IPS-NIHi7 (cell line): ENCODE results near the gene TXNIP.
A peak's percentile ranks its signal among the peaks of the same experiment; 100 is the strongest.
"Not testable (repeated sequence)": the region's sequence is repeated elsewhere in the genome, so short reads cannot be mapped to it uniquely, and the experiment has no call there.

Experiments
- DNase-seq: peaks from one replicate; pipeline ENCODE4 v3.0.0; 2012; ENCODE audit warnings: mixed read lengths; ENCODE audit errors: extremely low spot score

The TXNIP gene, protein sequence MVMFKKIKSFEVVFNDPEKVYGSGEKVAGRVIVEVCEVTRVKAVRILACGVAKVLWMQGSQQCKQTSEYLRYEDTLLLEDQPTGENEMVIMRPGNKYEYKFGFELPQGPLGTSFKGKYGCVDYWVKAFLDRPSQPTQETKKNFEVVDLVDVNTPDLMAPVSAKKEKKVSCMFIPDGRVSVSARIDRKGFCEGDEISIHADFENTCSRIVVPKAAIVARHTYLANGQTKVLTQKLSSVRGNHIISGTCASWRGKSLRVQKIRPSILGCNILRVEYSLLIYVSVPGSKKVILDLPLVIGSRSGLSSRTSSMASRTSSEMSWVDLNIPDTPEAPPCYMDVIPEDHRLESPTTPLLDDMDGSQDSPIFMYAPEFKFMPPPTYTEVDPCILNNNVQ

DNA sequence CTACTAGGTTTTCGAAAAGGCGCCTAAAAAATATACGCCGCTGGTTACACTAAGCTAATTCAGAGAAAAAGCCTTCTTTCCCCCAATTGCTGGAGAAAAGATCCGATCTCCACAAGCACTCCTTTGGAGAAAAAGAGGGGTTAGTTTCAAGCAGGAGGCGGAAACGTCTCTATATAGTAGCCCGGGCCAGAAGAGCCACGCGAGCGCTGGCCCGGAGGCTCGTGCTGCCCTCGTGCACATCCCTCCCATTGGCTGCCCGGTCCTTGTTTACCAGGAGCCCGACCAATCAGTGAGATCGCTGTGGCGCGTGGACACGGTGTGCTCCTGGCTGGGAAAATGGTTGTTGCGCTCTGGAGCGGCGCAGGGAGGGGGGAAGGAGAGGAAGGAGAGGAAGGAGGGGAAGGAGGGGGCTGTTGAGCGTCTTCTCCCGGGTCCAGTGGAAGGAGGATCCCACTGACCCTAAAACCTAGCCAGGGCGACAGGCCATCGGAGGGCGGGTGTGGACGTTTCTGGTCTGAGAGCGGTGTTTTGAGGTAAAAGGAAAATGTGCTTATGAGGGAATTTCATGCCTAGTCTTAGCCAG is at the start of gene TXNIP:
Gene TXNIP, minus strand, starts transcription at position 147 of the 583 bp plus-strand sequence. CDS start 313 bp downstream, outside the sequence.
- DNase-seq: peak; percentile 100

DNA sequence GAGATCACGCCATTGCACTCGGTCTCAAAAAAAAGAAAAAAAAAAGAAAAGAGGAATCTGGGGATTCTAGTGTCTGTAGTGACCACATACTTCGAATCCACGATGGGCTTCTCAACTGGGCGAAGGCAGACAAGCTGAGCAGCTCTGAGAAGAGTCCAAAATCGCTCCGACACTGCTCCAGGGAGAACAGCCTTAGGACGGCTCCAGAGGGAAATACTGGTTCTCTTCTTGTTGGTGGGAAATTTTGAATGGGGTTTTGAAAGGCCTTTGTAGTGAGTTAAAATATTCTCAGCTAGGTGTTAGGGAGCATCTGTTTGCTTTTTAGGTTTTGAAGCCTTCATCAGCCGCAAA is 43.4 kb upstream of the TXNIP start:
- DNase-seq: no peak

DNA sequence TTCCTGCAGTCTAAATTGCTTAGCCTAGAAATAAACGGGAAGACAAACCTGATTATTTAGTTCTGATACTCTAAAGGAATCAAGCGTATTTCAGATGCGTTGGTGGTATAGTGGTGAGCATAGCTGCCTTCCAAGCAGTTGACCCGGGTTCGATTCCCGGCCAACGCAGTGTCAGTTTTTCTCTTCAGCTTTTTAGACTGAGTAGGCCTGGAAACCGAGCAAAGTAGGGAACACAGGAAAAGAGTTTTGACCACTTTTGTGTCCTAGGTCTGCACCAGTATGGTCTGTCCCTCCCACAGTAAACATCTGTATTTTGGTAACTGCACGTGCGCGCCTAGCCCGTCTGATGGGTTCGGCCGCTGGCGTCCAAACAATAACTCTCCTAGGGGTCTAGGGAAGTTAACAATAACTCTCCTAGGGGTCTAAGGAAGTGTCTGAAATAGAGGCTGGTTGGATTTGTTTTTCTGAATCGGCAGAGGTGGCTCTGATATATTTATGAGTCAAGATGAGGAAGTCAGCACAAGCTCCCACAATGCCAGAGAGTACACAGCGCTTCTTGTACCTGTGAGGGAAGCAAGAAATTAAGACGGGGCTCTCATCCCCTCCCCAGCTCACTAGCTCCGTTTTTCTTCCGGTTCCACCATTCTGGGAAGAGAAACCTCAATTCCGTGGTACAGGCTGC is 40.7 kb upstream of the TXNIP start:
- DNase-seq: no peak

DNA sequence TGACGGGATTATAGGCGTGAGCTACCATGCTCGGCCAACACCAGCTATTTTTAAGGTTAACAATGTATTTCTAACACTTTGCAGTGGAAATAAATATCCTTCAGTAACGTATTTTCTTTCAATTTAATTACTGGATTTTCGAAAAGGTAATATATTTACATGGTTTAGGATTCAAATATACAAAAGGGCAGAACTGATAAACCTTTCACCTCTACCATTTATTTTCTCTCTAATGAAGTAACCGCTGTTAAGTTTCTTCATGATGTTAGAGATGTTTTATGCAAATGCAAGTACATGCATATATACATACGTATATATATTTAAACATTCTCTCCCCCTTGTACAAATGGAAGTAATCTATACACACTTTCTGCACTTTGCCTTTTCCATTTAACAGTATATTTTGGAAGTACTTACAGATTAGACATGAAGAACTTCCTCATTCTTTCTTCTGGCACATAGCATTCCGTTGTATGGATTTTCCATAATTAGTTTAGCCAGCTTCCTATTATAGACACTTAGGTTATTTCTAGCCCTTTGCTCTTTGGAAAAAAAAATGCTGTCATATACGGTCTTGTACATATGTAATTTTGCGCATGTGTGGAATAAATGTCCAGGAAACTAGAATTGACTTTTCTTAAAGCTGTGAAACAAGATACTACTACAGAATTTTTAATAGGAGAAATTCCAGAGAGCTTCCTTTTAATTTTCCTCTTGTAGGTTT is 40.0 kb upstream of the TXNIP start:
- no peak for DNase-seq

DNA sequence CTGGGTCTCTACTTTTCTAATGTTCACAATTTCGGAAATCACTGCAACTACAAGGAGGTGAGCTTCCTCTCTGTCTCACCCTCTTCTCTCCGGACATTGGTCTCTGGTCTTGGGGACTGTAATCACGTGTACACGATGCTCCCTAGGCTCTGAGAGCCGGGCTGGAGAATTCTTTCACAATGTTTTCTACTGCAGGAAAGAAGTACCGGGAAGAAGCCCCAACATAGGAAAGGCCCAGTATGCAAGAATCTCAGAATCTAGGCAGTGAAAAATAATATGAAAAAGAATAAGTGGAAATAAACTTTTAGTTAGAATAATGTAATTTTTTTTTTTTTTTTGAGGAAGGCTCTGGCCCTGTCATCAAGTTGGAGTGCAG is 38.7 kb upstream of the TXNIP start:
- no peak for DNase-seq

DNA sequence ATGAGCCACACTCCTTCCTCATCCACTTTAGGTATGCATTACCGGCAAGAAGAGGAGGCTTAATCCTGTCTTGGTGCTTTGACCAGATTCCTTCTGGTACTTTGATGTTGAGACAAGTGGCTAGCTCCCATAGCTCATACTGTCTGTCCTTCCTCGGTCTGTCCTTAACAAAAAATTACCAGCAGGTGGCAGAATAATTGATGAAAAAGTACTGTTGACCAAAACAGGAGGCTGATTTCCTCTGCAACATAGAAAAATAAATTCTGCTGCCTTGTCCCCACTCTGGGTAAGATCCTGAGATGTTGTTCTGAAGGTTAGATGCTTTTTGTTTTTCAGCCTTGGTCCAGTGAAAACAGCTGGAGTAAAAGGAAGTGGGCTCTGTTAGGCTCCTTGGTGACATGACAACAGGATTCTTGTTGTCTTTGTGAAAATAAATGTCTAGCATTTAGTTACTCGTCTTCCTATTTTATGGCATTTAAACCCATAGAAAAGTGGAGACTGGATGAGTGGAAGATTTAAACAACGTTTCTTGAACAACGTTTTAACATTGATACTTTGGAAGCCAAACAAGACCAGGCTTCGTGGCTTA is 36.3 kb upstream of the TXNIP start:
- DNase-seq: no peak

DNA sequence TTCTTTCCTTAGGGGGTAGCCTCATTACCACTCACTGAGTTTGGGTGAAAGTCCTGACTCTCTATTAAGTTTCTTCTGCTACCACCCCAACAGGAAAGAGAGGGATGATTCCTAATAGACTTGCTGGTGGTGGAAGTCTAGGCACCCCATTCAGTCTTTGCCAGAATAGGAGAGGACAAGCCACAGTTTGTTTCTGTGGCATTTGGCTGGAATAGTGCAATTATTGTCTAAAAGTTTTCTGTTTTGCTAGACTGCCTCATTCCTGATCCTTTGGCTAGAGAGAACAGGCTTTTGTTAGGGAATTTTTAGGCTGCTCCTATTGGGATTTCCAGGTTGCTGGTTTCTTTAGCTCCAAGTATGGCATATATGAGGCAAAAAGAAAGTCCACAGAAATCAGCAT is 35.1 kb upstream of the TXNIP start:
- DNase-seq: no peak

DNA sequence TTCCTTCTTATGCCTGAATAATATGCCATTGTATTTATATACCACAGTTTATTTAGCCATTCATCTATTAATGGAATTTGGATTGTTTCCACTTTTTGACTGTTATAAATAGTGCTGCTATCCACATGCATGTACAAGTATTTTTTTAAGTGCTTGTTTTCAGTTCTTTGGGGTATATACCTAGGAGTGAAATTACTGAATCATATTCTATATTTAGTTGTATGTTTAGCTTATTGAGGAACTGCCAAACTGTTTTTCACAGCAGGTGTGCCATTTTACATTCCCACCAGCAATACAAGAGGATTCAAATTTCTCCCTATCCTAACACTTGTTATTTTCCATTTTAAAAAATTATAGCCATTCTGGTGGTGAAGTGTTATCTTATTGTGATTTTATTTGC is 32.7 kb upstream of the TXNIP start:
- no peak for DNase-seq

DNA sequence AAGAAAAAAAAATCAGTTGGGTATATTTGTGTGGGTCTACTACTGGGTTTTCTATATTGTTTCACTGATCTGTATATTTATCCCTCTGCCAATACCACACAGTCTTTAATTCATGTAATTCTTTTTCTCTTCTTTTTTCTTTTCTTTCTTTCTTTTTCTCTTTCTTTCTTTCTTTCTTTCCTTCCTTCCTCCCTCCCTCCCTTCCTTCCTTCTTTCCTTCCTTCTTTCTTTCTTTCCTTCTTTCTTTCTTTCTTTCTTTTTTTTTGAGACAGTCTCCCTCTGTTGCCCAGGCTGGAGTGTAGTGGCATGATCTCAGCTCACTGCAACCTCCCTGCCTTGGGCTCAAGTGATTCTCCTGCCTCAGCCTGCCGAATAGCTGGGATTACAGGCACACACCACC is 30.3 kb upstream of the TXNIP start:
- not testable (repeated sequence) for DNase-seq

DNA sequence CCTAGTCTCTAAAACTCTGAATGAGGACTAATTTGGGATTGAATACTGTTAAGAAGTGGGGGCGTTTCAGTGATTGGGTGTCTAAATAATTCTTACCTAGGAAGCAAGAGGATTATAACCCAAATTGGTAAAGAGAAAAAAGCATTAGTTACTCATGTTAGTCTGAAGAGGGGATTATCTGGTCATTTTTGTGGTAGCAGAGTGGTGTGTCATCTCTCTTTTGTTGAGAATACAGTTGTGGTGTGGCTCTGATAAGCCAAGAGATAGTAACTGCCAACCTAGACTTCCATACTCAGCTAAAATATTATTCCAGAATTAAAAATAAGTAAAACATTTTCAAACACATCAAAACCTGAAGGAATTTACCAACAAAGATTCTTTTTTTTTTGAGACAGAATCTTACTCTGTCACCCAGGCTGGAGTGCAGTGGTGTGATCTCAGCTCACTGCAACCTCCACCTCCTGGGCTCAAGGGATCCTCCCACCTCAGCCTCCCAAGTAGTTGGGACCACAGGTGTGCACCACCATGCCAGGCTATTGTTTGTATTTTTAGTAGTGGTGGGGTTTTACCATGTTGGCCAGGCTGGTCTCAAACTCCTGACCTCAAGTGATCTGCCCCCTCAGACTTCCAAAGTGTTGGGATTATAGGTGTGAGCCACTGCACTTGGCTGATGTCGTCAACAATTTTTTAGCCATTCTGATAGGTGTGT is 29.6 kb upstream of the TXNIP start:
- DNase-seq: not testable (repeated sequence)

DNA sequence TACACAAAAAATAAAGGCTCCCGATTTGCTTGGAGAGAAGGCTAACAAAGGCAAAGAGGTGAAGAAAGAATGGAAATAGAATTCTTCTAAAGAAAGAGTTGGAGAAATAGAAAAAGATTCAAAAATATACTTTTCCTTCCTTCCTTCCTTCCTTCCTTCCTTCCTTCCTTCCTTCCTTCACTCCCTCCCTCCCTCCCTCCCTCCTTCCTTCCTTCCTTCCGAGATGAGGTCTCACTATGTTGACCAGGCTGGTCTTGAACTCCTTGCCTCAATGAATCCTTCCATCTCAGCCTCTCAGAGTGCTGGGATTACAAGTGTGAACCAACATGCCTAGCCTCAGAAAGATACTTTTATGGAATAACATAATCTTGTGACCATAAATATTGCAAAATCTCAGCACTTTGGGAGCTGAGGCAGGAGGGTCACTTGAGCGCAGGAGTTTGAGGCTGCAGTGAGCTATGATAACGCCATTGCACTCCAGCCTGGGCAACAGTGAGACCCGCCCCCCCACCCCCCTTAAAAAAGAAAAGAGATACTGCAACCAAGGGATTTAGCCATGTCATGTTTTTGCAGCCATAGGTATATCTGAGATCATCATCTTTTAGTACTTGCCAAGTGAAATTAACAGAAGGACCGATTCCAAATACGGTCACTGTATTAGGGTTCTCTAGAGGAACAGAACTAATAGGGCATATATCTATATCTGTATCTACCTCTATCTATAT is 26.2 kb upstream of the TXNIP start:
- DNase-seq: no peak

DNA sequence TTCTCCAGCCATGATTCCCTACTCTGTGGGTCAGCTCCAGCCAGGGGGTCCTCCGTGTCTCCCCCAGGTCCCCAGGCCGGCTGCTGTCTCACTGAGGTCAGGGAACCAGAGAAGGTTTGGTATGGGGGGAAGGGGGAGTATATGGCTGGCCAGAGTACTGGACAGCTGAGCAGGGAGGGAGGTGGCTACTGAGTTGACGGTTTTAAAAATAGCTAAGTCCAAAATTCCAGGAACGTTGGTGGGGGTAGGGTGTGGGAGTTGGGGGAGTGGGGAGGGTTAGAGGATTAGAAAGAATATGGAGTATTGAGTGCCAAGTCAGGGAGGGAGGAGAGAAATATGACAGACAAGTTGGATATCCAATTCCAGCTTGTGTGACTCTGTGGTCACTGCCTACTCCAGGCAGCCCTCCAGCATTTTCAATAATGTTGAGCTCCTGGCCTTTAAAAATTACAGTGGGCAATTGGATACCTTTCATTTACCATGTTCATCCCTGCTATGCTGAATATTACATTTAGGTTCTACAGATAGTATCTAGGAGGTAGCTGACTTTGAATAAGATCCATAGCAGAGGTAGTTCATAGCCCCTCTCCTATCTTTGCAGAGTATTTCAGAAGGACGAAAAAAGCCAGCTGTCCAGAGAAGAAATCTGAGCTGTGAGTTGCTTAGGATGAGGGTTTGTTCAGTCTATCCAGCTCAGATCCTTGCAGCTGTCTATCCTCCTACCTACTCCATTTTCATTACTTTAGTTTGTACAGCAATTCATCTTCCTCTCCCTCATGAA is 25.4 kb upstream of the TXNIP start, which contains the start of gene HJV:
Gene HJV, minus strand, starts transcription at position 114 of the 781 bp plus-strand sequence. CDS start 1,504 bp downstream, outside the sequence.
- DNase-seq: no peak

DNA sequence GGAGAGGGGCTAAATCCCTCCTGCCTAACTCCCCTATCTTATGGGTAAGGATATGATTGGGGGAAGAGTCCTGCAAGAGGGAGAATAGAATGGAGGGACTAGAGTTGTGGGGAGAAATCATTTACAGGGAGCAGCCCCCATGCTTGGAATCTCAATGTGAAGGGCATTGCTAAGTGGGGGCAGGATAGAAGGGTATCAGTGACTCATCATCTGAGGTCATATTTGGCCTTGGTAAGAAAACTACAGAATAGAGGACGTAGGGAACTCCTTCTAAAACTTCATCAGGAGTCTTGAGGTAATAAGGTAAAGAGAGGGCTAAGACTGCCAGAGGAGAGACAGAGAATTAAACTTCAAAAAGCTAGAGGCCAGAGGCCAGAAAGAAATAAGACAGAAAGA is 24.7 kb upstream of the TXNIP start:
- no peak for DNase-seq

DNA sequence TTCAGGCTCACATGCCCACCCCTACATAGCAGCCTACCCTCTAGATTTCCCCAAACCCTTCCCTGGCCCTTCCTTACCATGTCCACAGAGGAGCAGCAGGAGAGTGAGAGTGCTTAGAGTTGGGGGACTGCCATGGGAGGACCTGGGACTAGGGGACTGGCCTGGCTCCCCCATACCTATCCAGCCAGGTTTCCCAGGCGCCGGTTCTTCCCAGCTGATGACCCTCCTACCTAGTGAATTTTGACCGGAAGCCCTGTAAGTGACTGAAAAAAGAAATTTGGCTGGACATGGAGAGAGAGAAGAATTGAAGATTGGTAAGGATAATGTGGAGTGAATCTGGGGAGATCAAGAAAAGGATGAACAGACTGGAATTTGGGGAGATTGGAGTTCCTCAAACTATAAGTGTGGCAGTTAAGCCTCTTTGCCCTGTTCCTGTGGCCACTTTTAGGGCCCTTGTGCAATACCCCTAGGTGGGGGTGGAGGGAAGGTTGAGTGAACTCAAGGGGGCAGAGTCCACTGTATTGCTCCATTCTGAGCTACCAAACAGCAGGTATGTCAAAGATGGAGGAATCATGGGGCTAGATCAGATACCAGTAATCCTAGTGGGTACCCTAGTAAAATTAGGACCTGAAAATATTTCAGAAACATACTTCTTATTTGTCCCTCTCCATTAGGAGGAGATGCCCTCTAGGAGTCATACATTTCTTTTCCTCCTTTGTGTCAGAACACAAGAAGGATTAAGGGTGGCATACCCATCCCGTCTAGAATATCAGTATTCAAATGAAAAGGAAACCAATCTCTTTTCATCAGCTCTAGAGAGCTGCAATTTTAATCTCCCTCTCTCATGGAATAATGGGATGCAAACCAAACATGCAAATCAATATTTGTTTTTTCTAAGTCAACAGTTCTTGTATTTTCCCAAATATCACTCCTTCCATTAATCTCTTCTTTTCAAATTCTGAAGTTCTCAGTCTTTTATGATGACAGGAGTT is 24.0 kb upstream of the TXNIP start:
- no peak for DNase-seq

DNA sequence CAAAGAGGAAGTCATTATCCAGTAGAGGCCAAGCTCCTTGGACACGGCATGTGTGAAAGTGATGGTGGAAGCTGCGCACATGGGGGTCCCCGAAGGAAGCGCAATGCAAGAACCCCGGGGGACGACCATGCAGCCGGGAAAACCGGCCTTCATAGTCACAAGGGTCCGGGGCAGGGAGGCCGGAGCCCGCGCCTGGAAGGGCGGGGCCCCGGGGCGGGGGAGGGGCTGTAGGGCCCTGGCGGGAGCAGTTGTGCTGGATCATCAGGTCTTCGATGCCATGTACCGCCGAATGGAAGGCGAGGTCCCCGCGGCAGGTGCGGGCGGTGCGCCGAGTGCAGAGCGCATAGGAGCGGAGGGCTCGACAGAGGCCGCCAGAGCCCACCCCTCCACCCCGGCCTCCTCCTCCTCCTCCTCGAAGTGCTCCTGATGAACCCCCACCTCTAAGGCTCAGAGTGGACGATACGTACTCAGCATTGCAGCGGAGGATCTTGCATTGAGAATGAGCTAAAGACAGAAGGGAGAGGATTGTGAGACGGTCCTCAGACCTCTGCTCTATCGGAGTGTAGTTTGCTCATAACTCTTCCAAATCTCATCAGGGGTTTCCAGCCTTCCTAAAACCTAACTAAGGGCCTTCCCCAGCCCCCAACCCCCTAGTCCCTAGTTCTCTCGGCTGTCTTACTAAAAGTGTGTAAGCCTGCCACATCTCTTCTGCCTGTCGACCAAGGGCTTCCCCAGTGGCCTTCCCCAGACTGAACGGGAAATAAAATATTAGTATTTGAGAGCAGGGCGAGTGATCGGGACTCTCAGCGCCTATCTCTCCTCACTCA is 23.1 kb upstream of the TXNIP start:
- peak; percentile 68 for DNase-seq

DNA sequence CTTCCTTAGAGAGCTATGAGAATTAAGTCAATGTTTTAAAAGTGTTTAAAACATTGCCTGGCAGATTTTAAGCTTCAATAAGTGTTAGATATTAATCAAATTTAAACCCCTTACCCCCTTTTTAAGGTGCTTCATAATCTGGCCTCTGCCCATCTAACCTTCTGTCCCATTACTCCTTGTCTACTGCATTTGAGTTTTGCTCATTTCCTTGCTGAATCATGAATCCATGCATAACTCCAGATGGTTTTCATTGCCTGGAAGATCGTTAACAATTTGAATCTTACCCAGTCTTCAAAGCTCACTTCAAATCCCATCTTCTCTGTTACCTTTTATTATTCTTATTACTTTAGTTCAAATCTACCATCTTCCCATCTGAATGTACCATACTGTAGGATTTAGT is 20.5 kb upstream of the TXNIP start:
- no peak for DNase-seq

DNA sequence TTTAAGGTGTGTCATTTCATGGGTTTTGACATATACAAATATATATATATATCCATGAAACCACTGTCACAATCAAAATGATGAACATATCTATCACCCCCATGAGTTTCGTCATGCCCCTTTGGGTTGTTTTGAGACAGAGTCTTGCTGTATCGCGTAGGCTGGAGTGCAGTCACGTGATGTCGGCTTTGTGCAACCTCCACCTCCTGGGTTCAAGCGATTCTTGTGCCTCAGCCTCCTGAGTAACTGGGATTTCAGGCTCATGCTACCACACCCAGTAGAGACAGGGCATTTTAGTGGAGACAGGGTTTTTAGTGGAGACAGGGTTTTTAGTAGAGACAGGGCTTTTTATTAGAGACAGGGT is 17.2 kb upstream of the TXNIP start:
- DNase-seq: no peak
